Caco-2 (cell line): ENCODE measurements around the gene TMEM273. TPM values are rescaled to one million over a fixed set of nuclear protein-coding genes. Genes with fewer than 3 reads are reported as not detected.

Experiments
- BruUV-seq: library from RNA; stranded (reverse); fragments of 400-500 nt; replicated peaks from 2 replicates; lab custom pipeline; 2021; lab: Mats Ljungman, UMichigan
- CTCF ChIA-PET: fragments of 300-600 bp; sonication (Branson Sonifier 250); formaldehyde crosslinking; loops from one replicate; lab custom pipeline; 2022; ENCODE audit warnings: antibody characterized with exemption; lab: Charles Lee
- POLR2A ChIA-PET: fragments of 300-600 bp; sonication (Branson Sonifier 250); formaldehyde crosslinking; loops from one replicate; lab custom pipeline; 2022; ENCODE audit warnings: antibody characterized with exemption; lab: Charles Lee
- DNase-seq, 2 experiments: peaks; one replicate each; pipeline versions ENCODE4 v3.0.0 to v3.0.0-alpha.2; 2020 to 2022
- H3K27me3 ChIP-seq: replicated peaks from 2 replicates; pipeline ENCODE4 v1.6.0; 2011; ENCODE audit warnings: low read length; ENCODE audit not compliant: control insufficient read depth, insufficient read depth
- H3K36me3 ChIP-seq: 2 replicates; pipeline ENCODE4 v1.5.1; 2011; ENCODE audit warnings: low read length; ENCODE audit not compliant: control insufficient read depth, insufficient read depth
- H3K4me1 ChIP-seq: fragments of 250-450 bp; sonication (Bioruptor Pico); 2 replicates; pipeline ENCODE4 v1.5.1; 2020; ENCODE audit warnings: mild to moderate bottlenecking
- H3K4me3 ChIP-seq: 2 replicates; pipeline ENCODE4 v1.5.1; 2011; ENCODE audit warnings: low read depth, mild to moderate bottlenecking, control low read depth, low read length
- H3K9me3 ChIP-seq: fragments of 250-450 bp; sonication (Bioruptor Pico); 2 replicates; pipeline ENCODE4 v1.5.1; 2020; ENCODE audit warnings: mild to moderate bottlenecking, moderate library complexity
- H3K27ac Mint-ChIP-seq: one replicate; pipeline ENCODE4 v1.8.0; 2022; ENCODE audit warnings: mixed read lengths; ENCODE audit not compliant: unreplicated experiment
- H3K27me3 Mint-ChIP-seq: one replicate; pipeline ENCODE4 v1.8.0; 2022; ENCODE audit warnings: mixed read lengths; ENCODE audit not compliant: insufficient read depth, unreplicated experiment
- H3K36me3 Mint-ChIP-seq: one replicate; pipeline ENCODE4 v1.8.0; 2022; ENCODE audit warnings: mild to moderate bottlenecking, mixed read lengths; ENCODE audit not compliant: insufficient read depth, unreplicated experiment
- H3K4me1 Mint-ChIP-seq: one replicate; pipeline ENCODE4 v1.8.0; 2022; ENCODE audit warnings: low read depth, mixed read lengths; ENCODE audit not compliant: unreplicated experiment
- H3K4me3 Mint-ChIP-seq: one replicate; pipeline ENCODE4 v1.8.0; 2022; ENCODE audit warnings: mild to moderate bottlenecking, moderate library complexity, mixed read lengths; ENCODE audit not compliant: unreplicated experiment
- H3K9me3 Mint-ChIP-seq: one replicate; pipeline ENCODE4 v1.8.0; 2022; ENCODE audit warnings: mixed read lengths; ENCODE audit not compliant: unreplicated experiment
- intact Hi-C: fragments of 100-400 bp; cut with micrococcal nuclease; formaldehyde crosslinking; loops from one replicate; pipeline ENCODE4 v1.10.0; 2022; ENCODE audit not compliant: unreplicated experiment
- total RNA-seq: library from RNA; stranded (reverse); gene quantifications from 2 replicates; pipeline ENCODE4 v1.2.3, GENCODE V29; 2022
- TF ChIP-seq, protein P1 (sequence below), 2 experiments: fragments of 200-600 bp in 1 of 2; IDR thresholded peaks; 1 replicate in 1 of 2; 2 replicates in 1 of 2; pipeline versions ENCODE4 v1.5.1 to v1.8.0; 2011 to 2022; ENCODE audit warnings: antibody characterized with exemption in 1 of 2, control low read depth in 1 of 2, inconsistent platforms in 1 of 2, low read depth in 1 of 2, low read length in 1 of 2, mild to moderate bottlenecking in 1 of 2, moderate library complexity in 1 of 2; ENCODE audit not compliant: insufficient read depth in 1 of 2, severe bottlenecking in 1 of 2, unreplicated experiment in 1 of 2

TMEM273 gene
- total RNA-seq, 1 experiment from 2014 or later, result not detected

DNA sequence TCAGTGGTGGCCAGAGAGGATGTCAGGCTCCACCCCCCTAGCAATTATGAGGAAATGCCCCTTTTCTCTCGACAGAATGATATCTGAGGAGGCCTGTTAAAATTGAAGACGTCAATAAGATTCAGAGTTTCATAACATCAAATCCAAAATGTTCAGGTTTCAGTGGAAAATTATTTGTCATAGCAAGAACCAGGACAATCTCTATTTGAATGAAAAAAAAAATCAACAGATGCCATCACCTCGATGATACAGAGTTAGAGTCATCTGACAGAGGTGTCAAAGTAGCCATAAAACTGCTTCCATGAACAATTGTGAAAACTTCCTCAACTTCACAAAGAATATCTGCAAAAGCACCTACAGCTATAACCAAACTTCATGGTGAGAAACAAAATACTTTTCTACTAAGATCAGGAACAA is 7.7 kb downstream of the TMEM273 start:
- Mint-ChIP-seq H3K27me3 (peaks cover 21% of the 10 kb centered on the region), H3K4me3 (no peak overlapping the region), H3K9me3 (no peaks in the 10 kb centered on the region), H3K36me3 (no peaks in the 10 kb centered on the region), H3K27ac (no peak overlapping the region), H3K4me1 (no peaks in the 10 kb centered on the region)
- TF ChIP-seq, protein P1, sequence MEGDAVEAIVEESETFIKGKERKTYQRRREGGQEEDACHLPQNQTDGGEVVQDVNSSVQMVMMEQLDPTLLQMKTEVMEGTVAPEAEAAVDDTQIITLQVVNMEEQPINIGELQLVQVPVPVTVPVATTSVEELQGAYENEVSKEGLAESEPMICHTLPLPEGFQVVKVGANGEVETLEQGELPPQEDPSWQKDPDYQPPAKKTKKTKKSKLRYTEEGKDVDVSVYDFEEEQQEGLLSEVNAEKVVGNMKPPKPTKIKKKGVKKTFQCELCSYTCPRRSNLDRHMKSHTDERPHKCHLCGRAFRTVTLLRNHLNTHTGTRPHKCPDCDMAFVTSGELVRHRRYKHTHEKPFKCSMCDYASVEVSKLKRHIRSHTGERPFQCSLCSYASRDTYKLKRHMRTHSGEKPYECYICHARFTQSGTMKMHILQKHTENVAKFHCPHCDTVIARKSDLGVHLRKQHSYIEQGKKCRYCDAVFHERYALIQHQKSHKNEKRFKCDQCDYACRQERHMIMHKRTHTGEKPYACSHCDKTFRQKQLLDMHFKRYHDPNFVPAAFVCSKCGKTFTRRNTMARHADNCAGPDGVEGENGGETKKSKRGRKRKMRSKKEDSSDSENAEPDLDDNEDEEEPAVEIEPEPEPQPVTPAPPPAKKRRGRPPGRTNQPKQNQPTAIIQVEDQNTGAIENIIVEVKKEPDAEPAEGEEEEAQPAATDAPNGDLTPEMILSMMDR (IDR thresholded peaks at IDR 0.05; ENCODE audit: insufficient read depth in 1 of 2, low read depth in 1 of 2, low read length in 1 of 2, severe bottlenecking in 1 of 2, unreplicated experiment in 1 of 2), result no peak
- ChIA-PET POLR2A (no interaction called here), CTCF (no interaction called here)
- BruUV-seq, result no TSS peak
- no peaks in the 10 kb centered on the region for H3K9me3 ChIP-seq
- H3K27me3 ChIP-seq, result no peaks in the 10 kb centered on the region
- H3K4me1 ChIP-seq, result peaks cover 2% of the 10 kb centered on the region
- no peak for DNase-seq
- H3K4me3 ChIP-seq, result no peak overlapping the region
- H3K36me3 ChIP-seq, result no peaks in the 10 kb centered on the region
- intact Hi-C loops, result no loop called here

DNA sequence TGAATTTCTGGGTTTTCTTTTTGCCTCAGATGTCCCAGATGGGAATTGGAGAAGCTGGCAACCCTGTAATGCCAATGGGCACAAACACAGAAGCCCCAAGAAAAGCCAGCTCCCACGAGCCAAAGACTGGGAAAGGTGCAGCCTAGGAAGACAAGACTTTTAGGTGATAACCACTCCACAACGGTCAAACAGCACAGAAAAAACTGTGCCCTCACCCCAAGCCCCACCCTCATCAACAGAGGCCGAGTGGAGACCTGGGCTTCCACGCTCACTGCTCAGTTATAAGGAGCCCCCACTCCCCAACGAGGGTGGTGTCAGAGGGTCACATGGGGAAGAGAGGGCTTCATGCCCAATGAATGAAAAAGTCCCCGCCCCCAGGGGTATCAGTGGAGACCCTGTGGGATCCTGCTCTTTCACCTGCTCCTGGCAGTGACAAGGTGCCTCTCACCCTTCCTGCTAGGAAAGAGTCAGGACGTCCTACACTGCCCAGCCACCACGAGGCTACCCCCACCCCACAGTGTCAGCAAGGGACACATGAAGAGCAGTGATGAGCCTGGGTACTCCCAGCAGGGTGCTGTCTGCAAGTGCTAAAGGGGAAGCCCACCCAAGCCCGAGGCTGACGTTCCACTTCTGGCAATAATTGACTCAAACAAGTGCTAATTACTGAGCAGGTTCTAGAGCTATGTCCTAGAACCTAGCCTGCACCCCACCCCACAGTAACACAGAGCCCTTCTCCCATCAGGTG is 8.3 kb downstream of the TMEM273 start:
- Mint-ChIP-seq H3K27me3 (peaks cover 21% of the 10 kb centered on the region), H3K4me3 (no peak overlapping the region), H3K36me3 (no peaks in the 10 kb centered on the region), H3K9me3 (no peaks in the 10 kb centered on the region), H3K4me1 (peaks cover 4% of the 10 kb centered on the region), H3K27ac (no peak overlapping the region)
- TF ChIP-seq, protein P1 (IDR thresholded peaks at IDR 0.05; ENCODE audit: insufficient read depth in 1 of 2, low read depth in 1 of 2, low read length in 1 of 2, severe bottlenecking in 1 of 2, unreplicated experiment in 1 of 2), result no peak
- Histone ChIP-seq H3K4me3 (no peak overlapping the region), H3K4me1 (peaks cover 8% of the 10 kb centered on the region), H3K36me3 (no peaks in the 10 kb centered on the region), H3K9me3 (no peaks in the 10 kb centered on the region), H3K27me3 (no peaks in the 10 kb centered on the region)
- POLR2A ChIA-PET, result no interaction called here
- CTCF ChIA-PET, result no interaction called here
- DNase-seq, result no peak
- intact Hi-C loops, result no loop called here
- no TSS peak for BruUV-seq

DNA sequence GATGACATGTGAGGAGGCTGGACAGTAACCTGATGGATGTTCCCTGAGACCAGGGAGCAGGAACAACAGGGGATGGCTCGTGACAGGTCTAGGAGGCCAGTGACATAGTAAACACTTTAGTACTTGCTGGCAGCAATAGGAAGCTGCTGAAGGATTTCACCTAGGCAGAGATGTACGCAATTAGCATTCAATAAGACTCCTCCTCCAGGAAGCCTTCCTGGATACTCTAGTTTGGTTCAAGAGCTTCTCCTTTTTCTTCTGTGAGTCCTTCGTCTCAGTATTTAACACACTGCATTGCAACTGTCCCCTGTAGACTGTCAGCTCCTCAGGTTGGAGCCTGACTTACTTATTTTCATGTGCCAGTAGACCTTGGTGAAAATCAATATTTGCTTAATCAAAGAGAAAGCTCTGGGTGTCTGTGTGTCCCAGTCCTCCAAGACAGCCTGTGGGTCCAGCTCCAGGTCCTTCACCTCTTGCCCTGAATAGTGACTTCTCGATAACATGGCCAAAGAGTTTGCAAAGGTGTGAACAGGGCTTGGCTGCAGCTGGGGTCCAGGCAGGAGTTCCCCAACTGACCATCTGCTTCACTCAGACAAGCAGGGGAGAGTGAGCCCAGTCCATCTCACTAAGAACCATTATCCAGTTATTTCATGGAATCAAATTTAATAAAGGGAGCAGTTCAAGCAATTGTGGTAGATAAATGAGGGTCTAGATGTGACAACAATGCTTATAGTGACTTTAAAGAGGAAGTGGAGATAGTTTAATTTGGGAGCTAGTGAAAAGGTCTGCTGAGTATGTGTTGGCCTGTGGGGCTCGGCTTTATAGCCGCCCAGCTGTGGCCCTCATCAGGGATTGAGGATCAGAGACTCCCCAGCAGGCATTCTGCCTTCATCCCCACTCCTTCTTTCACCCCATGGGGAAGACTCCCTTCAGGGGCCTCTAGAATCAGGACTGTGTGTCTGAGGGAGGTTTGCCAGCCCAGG is 9.4 kb downstream of the TMEM273 start:
- CTCF ChIA-PET, result no interaction called here
- Mint-ChIP-seq H3K36me3 (no peaks in the 10 kb centered on the region), H3K27ac (no peak overlapping the region), H3K4me3 (no peak overlapping the region), H3K27me3 (peaks cover 14% of the 10 kb centered on the region), H3K9me3 (no peaks in the 10 kb centered on the region), H3K4me1 (peaks cover 10% of the 10 kb centered on the region)
- BruUV-seq, result no TSS peak
- DNase-seq, result no peak
- POLR2A ChIA-PET, result no interaction called here
- Histone ChIP-seq H3K27me3 (no peaks in the 10 kb centered on the region), H3K9me3 (no peaks in the 10 kb centered on the region), H3K4me1 (peaks cover 13% of the 10 kb centered on the region), H3K36me3 (no peaks in the 10 kb centered on the region), H3K4me3 (no peak overlapping the region)
- intact Hi-C loops, result no loop called here
- TF ChIP-seq, protein P1 (IDR thresholded peaks at IDR 0.05; ENCODE audit: insufficient read depth in 1 of 2, low read depth in 1 of 2, low read length in 1 of 2, severe bottlenecking in 1 of 2, unreplicated experiment in 1 of 2), result no peak
